Neural crest cell (in vitro differentiated cells): Measurements from ENCODE around the gene OSBPL9. TPM values are rescaled to one million over a fixed set of nuclear protein-coding genes. Genes with fewer than 3 reads are reported as not detected.

ENCODE experiments used
- DNase-seq: peaks from one replicate; pipeline ENCODE4 v3.0.0; 2021; ENCODE audit warnings: low read depth, mixed read lengths, low spot score
- H3K27ac Mint-ChIP-seq: one replicate; pipeline ENCODE4 v1.8.0; 2021; ENCODE audit warnings: mild to moderate bottlenecking, mixed read lengths; ENCODE audit not compliant: unreplicated experiment
- H3K27me3 Mint-ChIP-seq: 2 replicates; pipeline ENCODE4 v1.8.0; 2021; ENCODE audit warnings: low read depth, mild to moderate bottlenecking, mixed read lengths
- H3K36me3 Mint-ChIP-seq: 2 replicates; pipeline ENCODE4 v1.8.0; 2021; ENCODE audit warnings: low read depth, mild to moderate bottlenecking, mixed read lengths
- H3K4me1 Mint-ChIP-seq: 2 replicates; pipeline ENCODE4 v1.8.0; 2021; ENCODE audit warnings: mixed read lengths
- H3K4me3 Mint-ChIP-seq: one replicate; pipeline ENCODE4 v1.8.0; 2021; ENCODE audit warnings: mild to moderate bottlenecking, mixed read lengths
- H3K9me3 Mint-ChIP-seq: 2 replicates; pipeline ENCODE4 v1.8.0; 2021; ENCODE audit warnings: mixed read lengths
- total RNA-seq: library from RNA; stranded (reverse); gene quantifications from 2 replicates; pipeline ENCODE4 v1.2.1, GENCODE V29; 2021
- TF ChIP-seq, protein P1 (sequence below): fragments of 200-600 bp; sonication (generic); conservative IDR thresholded peaks from 2 replicates; pipeline ENCODE4 v1.5.0; 2021; ENCODE audit warnings: antibody characterized with exemption, mild to moderate bottlenecking

The OSBPL9 gene
- total RNA-seq, 1 donor from 2014 or later: 76.7 TPM

DNA sequence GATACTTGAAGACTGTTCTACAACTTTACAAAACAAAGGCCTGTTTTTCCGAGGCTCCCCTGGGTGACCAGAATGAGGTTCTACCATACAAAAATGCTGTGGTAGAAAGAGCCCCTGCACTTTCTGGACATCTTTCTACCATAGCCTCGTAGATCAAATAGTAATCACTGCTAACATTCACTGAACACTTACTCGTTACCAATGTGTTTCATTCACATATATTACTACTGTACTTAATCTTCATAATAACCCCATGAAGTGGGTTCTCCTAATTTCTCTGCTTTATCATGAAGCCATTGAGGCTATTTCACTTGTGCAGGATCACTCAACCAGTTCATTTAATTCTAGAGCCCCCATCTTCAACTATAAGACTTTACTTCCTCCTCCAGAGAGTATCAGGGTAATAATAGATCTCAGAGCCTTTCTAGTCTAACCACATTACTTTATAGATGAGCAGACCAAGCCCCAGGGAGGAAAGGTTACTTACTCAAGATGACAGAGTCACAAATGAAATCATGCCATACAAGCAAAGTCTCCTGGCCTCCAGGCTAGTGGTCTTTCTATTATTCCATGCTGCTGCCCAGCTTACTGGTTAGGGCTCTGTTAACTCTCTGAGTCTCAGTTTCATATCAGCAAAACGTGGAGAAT lies 46.7 kb upstream of the OSBPL9 start:
- no peaks in the 10 kb centered on the region for H3K27me3 Mint-ChIP-seq
- no peaks in the 10 kb centered on the region for H3K9me3 Mint-ChIP-seq
- H3K4me1 Mint-ChIP-seq: peaks cover 22% of the 10 kb centered on the region
- H3K36me3 Mint-ChIP-seq: no peaks in the 10 kb centered on the region
- no peak overlapping the region for H3K27ac Mint-ChIP-seq
- DNase-seq: no peak
- TF ChIP-seq, protein P1, sequence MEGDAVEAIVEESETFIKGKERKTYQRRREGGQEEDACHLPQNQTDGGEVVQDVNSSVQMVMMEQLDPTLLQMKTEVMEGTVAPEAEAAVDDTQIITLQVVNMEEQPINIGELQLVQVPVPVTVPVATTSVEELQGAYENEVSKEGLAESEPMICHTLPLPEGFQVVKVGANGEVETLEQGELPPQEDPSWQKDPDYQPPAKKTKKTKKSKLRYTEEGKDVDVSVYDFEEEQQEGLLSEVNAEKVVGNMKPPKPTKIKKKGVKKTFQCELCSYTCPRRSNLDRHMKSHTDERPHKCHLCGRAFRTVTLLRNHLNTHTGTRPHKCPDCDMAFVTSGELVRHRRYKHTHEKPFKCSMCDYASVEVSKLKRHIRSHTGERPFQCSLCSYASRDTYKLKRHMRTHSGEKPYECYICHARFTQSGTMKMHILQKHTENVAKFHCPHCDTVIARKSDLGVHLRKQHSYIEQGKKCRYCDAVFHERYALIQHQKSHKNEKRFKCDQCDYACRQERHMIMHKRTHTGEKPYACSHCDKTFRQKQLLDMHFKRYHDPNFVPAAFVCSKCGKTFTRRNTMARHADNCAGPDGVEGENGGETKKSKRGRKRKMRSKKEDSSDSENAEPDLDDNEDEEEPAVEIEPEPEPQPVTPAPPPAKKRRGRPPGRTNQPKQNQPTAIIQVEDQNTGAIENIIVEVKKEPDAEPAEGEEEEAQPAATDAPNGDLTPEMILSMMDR: no peak
- H3K4me3 Mint-ChIP-seq: no peak overlapping the region

DNA sequence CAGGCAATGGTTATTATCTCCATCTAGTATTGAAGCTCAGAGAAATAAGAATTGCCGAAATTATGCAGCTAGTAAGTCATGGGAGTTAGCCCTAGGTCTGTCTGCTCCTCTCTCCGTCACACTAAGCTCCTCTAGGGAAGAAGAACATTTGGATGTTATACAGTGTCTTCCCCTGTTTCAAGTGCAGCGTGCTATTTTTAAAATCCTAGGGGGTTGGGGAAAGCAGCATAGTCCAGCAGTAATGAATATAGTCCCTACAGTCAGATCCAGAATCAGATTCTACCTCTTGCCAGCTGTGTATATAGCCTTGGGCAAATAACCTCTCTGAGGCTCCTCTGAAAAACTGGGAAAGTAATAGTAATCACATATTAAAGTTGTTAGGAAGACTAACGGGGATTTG lies 44.5 kb upstream of the OSBPL9 start:
- no peaks in the 10 kb centered on the region for H3K27me3 Mint-ChIP-seq
- H3K27ac Mint-ChIP-seq: no peak overlapping the region
- H3K9me3 Mint-ChIP-seq: no peaks in the 10 kb centered on the region
- no peak overlapping the region for H3K4me3 Mint-ChIP-seq
- peaks cover 26% of the 10 kb centered on the region for H3K4me1 Mint-ChIP-seq
- TF ChIP-seq, protein P1: no peak
- DNase-seq: no peak
- H3K36me3 Mint-ChIP-seq: no peaks in the 10 kb centered on the region

DNA sequence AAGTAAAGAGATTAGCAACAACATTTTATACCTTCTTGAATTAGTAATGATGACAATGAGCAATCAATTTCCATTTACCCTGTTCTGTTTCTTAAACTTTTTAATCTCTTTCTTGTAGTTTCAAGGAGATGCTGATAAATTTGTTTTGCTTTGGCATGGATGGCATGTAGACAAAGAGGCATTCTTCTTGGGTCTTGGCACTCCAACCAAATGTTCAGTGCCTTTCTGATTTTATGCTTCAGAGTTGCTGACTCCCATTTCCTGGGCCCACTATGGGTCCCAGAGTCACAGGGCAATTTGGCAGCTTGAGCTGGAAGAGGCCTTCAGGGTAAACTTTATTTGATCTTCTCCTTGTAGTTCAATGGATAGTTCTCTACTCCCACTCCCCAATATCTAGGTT lies 42.1 kb upstream of the OSBPL9 start:
- H3K36me3 Mint-ChIP-seq: no peaks in the 10 kb centered on the region

DNA sequence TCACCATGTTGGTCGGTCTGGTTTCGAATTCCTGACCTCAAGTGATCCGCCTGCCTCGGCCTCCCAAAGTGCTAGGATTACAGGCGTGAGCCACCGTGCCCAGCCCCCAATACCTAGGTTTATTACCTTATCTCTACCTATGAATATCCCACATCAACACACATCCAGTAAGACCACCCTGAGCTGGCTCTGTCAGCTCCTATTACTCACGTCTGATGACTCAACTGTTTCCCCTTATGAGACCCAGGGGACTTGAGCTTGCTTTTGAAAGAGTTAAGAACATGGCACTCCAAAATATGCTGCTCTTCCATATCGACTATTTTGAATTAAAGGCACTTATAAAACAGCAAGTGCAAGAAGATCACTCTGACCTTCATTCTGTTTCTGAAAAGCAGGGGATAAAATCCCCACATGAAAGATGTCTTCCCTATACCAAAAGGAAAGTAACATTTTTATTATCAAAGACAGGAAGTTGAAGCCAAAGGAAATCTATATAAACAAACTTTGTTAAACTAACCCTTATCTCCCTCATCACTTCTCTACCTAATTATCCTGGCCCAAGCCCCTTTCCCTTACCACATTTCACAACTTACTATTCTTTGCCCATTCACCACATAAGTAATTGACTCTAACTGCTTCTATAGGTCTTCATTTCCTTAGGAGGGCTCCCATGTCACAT lies 41.3 kb upstream of the OSBPL9 start:
- no peaks in the 10 kb centered on the region for H3K9me3 Mint-ChIP-seq
- no peaks in the 10 kb centered on the region for H3K27me3 Mint-ChIP-seq
- H3K36me3 Mint-ChIP-seq: no peaks in the 10 kb centered on the region
- H3K27ac Mint-ChIP-seq: no peak overlapping the region
- H3K4me1 Mint-ChIP-seq: peaks cover 21% of the 10 kb centered on the region
- H3K4me3 Mint-ChIP-seq: no peak overlapping the region
- TF ChIP-seq, protein P1: no peak
- DNase-seq: no peak

More for the DNA sequence above, 42.1 kb upstream of the OSBPL9 start:
- no peak overlapping the region for H3K27ac Mint-ChIP-seq
- no peak overlapping the region for H3K4me3 Mint-ChIP-seq
- TF ChIP-seq, protein P1: no peak
- no peaks in the 10 kb centered on the region for H3K9me3 Mint-ChIP-seq
- H3K4me1 Mint-ChIP-seq: peaks cover 21% of the 10 kb centered on the region
- no peak for DNase-seq
- no peaks in the 10 kb centered on the region for H3K27me3 Mint-ChIP-seq

DNA sequence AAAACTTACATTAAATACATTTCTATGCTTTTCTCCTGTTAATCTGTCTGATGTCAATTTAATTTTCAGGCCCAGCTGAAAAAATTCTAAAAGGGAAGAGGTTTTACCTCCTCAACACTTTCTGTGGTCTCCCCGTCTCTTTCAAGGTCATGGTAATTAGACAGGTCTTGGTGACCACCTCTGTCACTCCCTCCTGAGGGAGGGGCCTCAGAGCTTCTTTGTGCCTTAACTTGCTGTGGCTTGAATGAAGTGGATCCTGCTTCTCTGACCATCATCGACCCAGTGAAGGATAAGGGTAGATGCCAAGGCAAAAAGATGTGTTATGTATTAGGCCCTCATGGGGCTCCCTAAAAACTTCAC lies 40.8 kb upstream of the OSBPL9 start:
- Mint-ChIP-seq H3K9me3 (no peaks in the 10 kb centered on the region), H3K4me1 (peaks cover 21% of the 10 kb centered on the region), H3K27me3 (no peaks in the 10 kb centered on the region), H3K36me3 (no peaks in the 10 kb centered on the region), H3K27ac (no peak overlapping the region), H3K4me3 (no peak overlapping the region)
- no peak for DNase-seq
- TF ChIP-seq, protein P1: no peak
